Subcutaneous abdominal adipose tissue (tissue), 5 donors: ENCODE data around the gene VPS26C.

Source experiments
- H3K27ac ChIP-seq: one replicate; pipeline ENCODE4 v1.7.0; 2013; ENCODE audit warnings: low read depth, mild to moderate bottlenecking, inconsistent platforms, low read length, moderate library complexity
- H3K27me3 ChIP-seq, 5 donors: one replicate each; pipeline ENCODE4 v1.7.0; 2013; ENCODE audit warnings: low read length in 5 of 5, inconsistent platforms in 1 of 5; ENCODE audit not compliant: control insufficient read depth in 5 of 5, insufficient read depth in 4 of 5
- H3K36me3 ChIP-seq, 5 donors: one replicate each; pipeline ENCODE4 v1.7.0; 2013; ENCODE audit warnings: low read length in 5 of 5; ENCODE audit not compliant: control insufficient read depth in 5 of 5, insufficient read depth in 5 of 5
- H3K4me1 ChIP-seq, 5 donors: one replicate each; pipeline ENCODE4 v1.7.0; 2013; ENCODE audit warnings: low read length in 5 of 5, mild to moderate bottlenecking in 3 of 5, moderate library complexity in 1 of 5; ENCODE audit not compliant: control insufficient read depth in 5 of 5, insufficient read depth in 5 of 5
- H3K4me3 ChIP-seq, 5 donors: one replicate each; pipeline ENCODE4 v1.7.0; 2013; ENCODE audit warnings: low read length in 5 of 5, low read depth in 1 of 5
- H3K9ac ChIP-seq, 5 donors: one replicate each; pipeline ENCODE4 v1.7.0; 2013; ENCODE audit warnings: low read length in 5 of 5, mild to moderate bottlenecking in 4 of 5, moderate library complexity in 3 of 5
- H3K9me3 ChIP-seq, 5 donors: one replicate each; pipeline ENCODE4 v1.7.0; 2013; ENCODE audit warnings: low read length in 5 of 5; ENCODE audit not compliant: control insufficient read depth in 5 of 5
- donor health status: healthy.
- donor health status: healthy.
- donor health status: healthy.
- donor health status: healthy.
- donor health status: healthy.

VPS26C gene

GRCh38 chr21:37206496-37206895 lies 60.6 kb downstream of the VPS26C start:
- Histone ChIP-seq H3K27ac (no peak overlapping the region), H3K9ac (no peak overlapping the region), H3K4me1 (peaks cover 4 to 19% (median 16%) of the 10 kb centered on the region in 5 donors), H3K9me3 (no peaks in the 10 kb centered on the region), H3K36me3 (peaks cover 6 to 17% (median 16%) of the 10 kb centered on the region in 5 donors), H3K27me3 (no peaks in the 10 kb centered on the region), H3K4me3 (no peak overlapping the region)

DNA sequence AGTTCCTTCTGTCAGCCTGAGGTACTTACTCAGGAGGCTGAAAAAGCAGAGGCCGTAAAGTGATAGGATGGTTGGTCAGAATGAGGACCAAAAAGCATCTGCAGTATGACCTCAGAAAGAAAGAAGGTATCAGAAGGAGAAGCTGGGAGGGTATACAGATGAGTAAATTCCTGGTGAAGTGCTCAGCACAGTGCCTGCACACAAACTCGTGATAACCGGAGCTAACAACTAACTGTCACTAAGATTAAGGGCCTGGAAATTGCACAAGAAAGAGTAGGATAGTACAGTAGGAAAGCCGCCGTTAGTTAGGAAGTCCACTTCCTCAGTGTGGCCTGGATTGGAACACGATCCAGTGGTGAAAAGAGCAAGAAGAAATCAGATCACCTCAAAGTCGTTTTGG lies 62.6 kb downstream of the VPS26C start:
- Histone ChIP-seq H3K4me1 (peaks cover 4 to 28% (median 22%) of the 10 kb centered on the region in 5 donors), H3K36me3 (peaks cover 6 to 32% (median 29%) of the 10 kb centered on the region in 5 donors), H3K27ac (no peak overlapping the region), H3K27me3 (no peaks in the 10 kb centered on the region), H3K4me3 (no peak overlapping the region), H3K9me3 (no peaks in the 10 kb centered on the region), H3K9ac (no peak overlapping the region)

DNA sequence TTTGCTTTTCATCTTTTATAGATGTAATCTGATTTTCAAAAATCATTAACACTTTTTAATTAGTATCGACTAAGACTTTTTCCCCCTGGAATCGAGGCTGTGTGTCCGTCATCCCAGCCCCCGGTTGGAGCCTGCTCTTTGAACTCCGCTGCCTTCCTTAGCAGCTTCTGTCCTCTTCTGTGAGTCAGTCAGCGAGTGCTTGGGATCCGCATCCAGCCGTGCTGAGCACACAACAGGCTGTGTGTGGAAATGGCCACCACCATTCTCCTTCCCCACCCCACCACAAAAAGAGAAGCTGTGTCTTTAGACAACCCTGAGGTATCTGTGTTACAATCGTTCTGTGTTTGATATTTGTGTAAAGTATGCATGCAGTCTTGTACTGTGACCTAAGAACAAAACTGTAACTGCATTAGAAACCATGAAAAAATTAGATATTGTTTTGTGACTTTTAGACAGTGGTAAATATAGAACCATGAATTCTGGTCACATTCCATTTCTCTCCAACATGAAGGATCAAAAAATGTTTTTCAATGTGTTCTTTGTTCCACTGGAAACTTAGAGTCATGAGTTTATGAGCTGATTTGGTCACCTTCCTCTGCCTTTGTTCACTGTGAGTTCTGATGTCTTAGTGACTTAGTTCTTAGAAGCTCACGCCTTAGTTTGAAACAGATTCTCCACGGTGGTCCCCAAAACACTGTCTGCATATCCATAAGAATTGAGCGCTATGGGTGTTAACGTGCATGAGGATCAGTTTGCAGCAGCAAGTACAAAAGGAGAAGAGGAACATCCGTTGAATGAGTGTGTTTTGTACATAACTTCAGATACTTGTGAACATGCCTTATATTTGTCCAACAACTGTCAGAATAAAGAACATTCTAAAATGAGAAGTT lies 64.7 kb downstream of the VPS26C start:
- Histone ChIP-seq H3K9me3 (no peaks in the 10 kb centered on the region), H3K36me3 (peaks cover 6 to 51% (median 44%) of the 10 kb centered on the region in 5 donors), H3K4me3 (no peak overlapping the region), H3K27me3 (no peaks in the 10 kb centered on the region), H3K9ac (no peak overlapping the region), H3K4me1 (peaks cover 2 to 17% (median 11%) of the 10 kb centered on the region in 5 donors), H3K27ac (no peak overlapping the region)

GRCh38 chr21:37200641-37201480 lies 66.3 kb downstream of the VPS26C start:
- Histone ChIP-seq H3K9ac (peak overlapping the region in 1 of 5 donors; percentile 5), H3K4me1 (peaks cover 0 to 12% (median 6%) of the 10 kb centered on the region in 5 donors), H3K4me3 (peak overlapping the region in 1 of 5 donors; percentile 23), H3K36me3 (peaks cover 11 to 61% (median 48%) of the 10 kb centered on the region in 5 donors), H3K27ac (no peak overlapping the region), H3K27me3 (no peaks in the 10 kb centered on the region), H3K9me3 (no peaks in the 10 kb centered on the region)

DNA sequence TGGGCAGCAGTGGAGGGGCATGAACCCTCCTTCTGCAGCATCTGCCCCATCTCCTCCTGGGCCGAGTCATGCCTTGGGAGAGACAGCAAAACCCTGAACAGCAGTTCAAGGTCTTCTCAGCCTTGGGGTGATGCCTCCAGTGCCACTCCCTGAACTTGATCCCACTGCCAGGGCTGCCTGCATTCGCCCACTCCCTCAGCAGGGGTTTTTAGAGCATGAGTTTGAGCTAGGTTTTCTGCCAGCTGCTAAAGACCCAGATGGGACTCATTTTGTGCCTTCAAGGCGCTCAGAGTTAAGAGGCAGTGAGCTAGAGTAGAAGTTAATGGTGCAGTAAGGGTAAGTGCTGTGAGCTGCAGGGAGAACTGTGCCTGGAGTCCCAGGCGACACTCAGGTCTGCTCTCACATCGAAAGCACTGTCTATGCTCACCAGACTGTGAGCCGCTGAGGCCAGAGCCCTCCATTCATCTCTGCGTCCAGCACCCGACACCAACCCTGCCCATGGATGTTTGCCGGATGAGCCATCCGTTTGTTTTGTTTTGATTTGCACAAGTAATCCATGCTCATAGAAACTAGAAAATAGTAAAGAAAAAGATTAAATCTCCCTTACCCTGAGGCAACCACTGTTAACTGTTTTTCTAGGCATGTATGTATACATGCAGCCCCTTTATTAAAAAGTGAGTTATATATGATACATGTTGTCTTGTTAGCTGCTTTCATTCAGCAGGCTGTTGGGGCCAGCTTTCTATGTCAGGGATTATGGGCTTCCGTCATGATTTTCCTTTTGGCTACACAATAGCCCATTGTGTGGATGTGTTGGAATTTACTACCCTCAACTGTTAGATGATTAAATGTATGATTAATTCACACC lies 67.8 kb downstream of the VPS26C start:
- peaks cover 11 to 68% (median 59%) of the 10 kb centered on the region in 5 donors for H3K36me3 ChIP-seq
- no peaks in the 10 kb centered on the region for H3K27me3 ChIP-seq
- no peak overlapping the region for H3K27ac ChIP-seq
- H3K9ac ChIP-seq, result peak overlapping the region in 1 of 5 donors; percentile 33
- no peak overlapping the region for H3K4me3 ChIP-seq
- H3K9me3 ChIP-seq, result no peaks in the 10 kb centered on the region
- H3K4me1 ChIP-seq, result peaks cover 0 to 19% (median 6%) of the 10 kb centered on the region in 5 donors

DNA sequence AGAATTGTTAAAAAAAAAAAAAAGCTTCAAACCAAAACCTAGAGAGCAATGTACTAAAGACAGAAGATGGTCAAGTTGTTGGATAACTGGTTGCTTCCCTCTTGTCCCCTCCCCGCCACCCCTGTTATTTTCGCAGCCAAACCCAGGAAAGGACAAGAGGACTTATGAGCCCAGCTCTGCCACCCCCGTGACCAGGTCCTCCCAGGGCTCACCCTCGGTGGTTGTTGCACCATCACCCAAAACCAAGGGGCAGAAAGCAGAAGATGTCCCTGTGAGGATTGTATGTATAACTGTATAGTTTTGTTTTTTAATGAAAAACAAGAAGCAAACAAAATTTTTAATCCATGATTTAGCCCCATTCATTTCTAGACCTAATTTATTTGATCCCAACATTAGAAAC lies 69.4 kb downstream of the VPS26C start:
- peaks cover 13 to 74% (median 63%) of the 10 kb centered on the region in 5 donors for H3K36me3 ChIP-seq
- no peaks in the 10 kb centered on the region for H3K9me3 ChIP-seq
- H3K27me3 ChIP-seq, result no peaks in the 10 kb centered on the region

GRCh38 chr21:37196847-37197246 lies 70.3 kb downstream of the VPS26C start:
- no peaks in the 10 kb centered on the region for H3K9me3 ChIP-seq
- peaks cover 17 to 74% (median 63%) of the 10 kb centered on the region in 5 donors for H3K36me3 ChIP-seq
- H3K9ac ChIP-seq, result no peak overlapping the region
- H3K27me3 ChIP-seq, result no peaks in the 10 kb centered on the region
- H3K4me1 ChIP-seq, result peaks cover 0 to 19% (median 6%) of the 10 kb centered on the region in 5 donors
- no peak overlapping the region for H3K27ac ChIP-seq
- no peak overlapping the region for H3K4me3 ChIP-seq

More for the DNA sequence above, 69.4 kb downstream of the VPS26C start:
- Histone ChIP-seq H3K4me1 (peaks cover 0 to 19% (median 6%) of the 10 kb centered on the region in 5 donors), H3K4me3 (no peak overlapping the region), H3K9ac (no peak overlapping the region), H3K27ac (no peak overlapping the region)

DNA sequence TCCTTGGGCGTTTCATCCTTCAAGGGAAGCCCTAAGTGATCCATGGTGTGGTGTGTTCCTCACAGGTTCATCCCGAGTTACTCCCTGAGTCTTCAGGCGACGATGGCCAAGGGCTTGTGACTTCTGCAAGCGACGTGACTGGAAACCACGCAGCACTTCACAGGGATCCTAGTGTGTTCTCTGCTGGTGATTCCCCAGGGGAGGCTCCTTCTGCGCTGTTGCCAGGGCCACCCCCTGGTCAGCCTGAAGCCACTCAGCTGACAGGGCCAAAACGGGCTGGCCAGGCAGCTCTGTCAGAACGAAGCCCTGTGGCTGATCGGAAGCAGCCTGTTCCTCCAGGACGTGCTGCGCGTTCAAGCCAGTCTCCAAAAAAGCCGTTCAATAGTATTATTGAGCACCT lies 71.5 kb downstream of the VPS26C start:
- no peak overlapping the region for H3K27ac ChIP-seq
- H3K27me3 ChIP-seq, result no peaks in the 10 kb centered on the region
- H3K36me3 ChIP-seq, result peaks cover 21 to 69% (median 58%) of the 10 kb centered on the region in 5 donors
- no peaks in the 10 kb centered on the region for H3K9me3 ChIP-seq
- H3K4me1 ChIP-seq, result peaks cover 0 to 11% (median 4%) of the 10 kb centered on the region in 5 donors
- H3K4me3 ChIP-seq, result no peak overlapping the region
- H3K9ac ChIP-seq, result no peak overlapping the region

DNA sequence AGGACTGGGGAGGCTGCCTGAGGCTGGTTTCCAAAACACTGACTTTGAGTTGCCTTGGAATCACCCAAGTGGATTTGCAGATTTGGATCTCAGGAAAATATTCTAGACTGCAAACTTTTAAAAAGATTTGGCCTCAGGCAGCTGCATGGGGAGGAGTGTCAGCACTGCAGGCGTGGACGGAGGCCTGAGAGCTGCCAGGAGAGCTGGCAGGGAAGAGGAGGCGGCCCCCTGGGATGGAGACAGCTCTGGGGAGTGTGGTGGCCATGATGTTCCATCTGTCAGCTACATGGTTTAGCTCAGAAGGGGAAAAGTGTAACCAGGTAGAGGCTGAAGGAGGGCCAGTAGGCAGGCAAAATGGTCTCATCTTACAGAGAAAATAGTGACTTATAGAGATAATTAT lies 72.1 kb downstream of the VPS26C start:
- H3K4me3 ChIP-seq, result no peak overlapping the region
- no peaks in the 10 kb centered on the region for H3K9me3 ChIP-seq
- no peaks in the 10 kb centered on the region for H3K27me3 ChIP-seq
- H3K4me1 ChIP-seq, result peaks cover 0 to 8% (median 0%) of the 10 kb centered on the region in 5 donors
- H3K9ac ChIP-seq, result no peak overlapping the region
- no peak overlapping the region for H3K27ac ChIP-seq
- peaks cover 23 to 68% (median 59%) of the 10 kb centered on the region in 5 donors for H3K36me3 ChIP-seq
